ENCODE data around the gene CACNA1H.

CACNA1H gene

GRCh38 chr16:1171001-1171400 lies 18.1 kb downstream of the CACNA1H start:
- H3K4me3 ChIP-seq (ENCODE audit: insufficient read depth, low read length, poor library complexity, severe bottlenecking), result no peak overlapping the region
- H3K79me2 ChIP-seq (ENCODE audit: insufficient read depth, low read length), result no peaks in the 10 kb centered on the region
- H3K9me3 ChIP-seq (ENCODE audit: insufficient read depth, low read length), result no peaks in the 10 kb centered on the region
- no peak overlapping the region for H3K27ac ChIP-seq (ENCODE audit: low read depth, low read length)
- no peaks in the 10 kb centered on the region for H4K20me1 ChIP-seq (ENCODE audit: low read depth, low read length)
- no peaks in the 10 kb centered on the region for H3F3A ChIP-seq (ENCODE audit: insufficient read depth)
- no peak overlapping the region for H2AFZ ChIP-seq (ENCODE audit: low read depth, low read length, severe bottlenecking)
- no peaks in the 10 kb centered on the region for H3K27me3 ChIP-seq (ENCODE audit: low read length)
- TF ChIP-seq, protein P1, sequence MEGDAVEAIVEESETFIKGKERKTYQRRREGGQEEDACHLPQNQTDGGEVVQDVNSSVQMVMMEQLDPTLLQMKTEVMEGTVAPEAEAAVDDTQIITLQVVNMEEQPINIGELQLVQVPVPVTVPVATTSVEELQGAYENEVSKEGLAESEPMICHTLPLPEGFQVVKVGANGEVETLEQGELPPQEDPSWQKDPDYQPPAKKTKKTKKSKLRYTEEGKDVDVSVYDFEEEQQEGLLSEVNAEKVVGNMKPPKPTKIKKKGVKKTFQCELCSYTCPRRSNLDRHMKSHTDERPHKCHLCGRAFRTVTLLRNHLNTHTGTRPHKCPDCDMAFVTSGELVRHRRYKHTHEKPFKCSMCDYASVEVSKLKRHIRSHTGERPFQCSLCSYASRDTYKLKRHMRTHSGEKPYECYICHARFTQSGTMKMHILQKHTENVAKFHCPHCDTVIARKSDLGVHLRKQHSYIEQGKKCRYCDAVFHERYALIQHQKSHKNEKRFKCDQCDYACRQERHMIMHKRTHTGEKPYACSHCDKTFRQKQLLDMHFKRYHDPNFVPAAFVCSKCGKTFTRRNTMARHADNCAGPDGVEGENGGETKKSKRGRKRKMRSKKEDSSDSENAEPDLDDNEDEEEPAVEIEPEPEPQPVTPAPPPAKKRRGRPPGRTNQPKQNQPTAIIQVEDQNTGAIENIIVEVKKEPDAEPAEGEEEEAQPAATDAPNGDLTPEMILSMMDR (IDR thresholded peaks at IDR 0.05; ENCODE audit: insufficient read depth, low read length, poor library complexity, severe bottlenecking), result no peak
- no peak for TF ChIP-seq EZH2phosphoT487 (conservative IDR thresholded peaks at IDR 0.05; ENCODE audit: low read length)
- no peak overlapping the region for H3K4me2 ChIP-seq (ENCODE audit: low read depth, low read length, poor library complexity, severe bottlenecking)
- H3K9me2 ChIP-seq (replicated peaks; ENCODE audit: insufficient read depth, low read length), result no peaks in the 10 kb centered on the region
- H3K36me3 ChIP-seq (ENCODE audit: low read length), result no peaks in the 10 kb centered on the region
- no peak overlapping the region for H3K9ac ChIP-seq (ENCODE audit: low read length)

DNA sequence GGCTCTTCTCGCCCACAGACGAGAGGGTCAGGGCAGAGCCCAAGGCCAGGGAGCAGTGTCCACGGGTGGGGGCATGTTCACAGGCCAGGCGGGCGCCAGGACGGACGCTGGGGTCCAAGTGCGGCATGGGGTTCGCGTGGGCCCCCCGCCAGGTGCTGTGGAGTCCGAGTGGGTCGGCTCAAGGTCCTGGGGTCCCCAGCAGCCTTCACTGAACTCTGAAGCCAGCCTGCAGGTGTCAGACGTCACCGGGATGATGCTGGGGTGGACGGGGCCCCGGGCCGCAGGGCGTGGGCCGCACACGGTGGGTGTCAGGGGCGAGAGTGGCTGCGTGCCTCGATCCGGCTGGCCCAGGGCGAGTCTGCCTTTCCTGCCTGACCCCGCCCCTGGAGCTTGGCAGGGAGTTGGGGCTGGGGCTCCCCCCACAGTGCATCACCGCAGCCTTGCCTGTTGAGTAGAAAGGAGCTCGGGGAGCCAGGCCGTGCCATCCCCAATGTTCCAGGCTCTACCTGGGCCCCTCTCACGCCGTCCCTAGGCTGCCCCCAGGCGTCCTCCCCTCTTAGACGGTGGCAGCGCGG lies 19.0 kb downstream of the CACNA1H start:
- no peaks in the 10 kb centered on the region for H3K27me3 ChIP-seq (ENCODE audit: low read length)
- no peak for TF ChIP-seq EZH2phosphoT487 (conservative IDR thresholded peaks at IDR 0.05; ENCODE audit: low read length)
- TF ChIP-seq, protein P1 (IDR thresholded peaks at IDR 0.05; ENCODE audit: insufficient read depth, low read length, poor library complexity, severe bottlenecking), result no peak
- H2AFZ ChIP-seq (ENCODE audit: low read depth, low read length, severe bottlenecking), result no peak overlapping the region
- no peak overlapping the region for H3K27ac ChIP-seq (ENCODE audit: low read depth, low read length)
- H3K4me3 ChIP-seq (ENCODE audit: insufficient read depth, low read length, poor library complexity, severe bottlenecking), result no peak overlapping the region
- no peaks in the 10 kb centered on the region for H3K36me3 ChIP-seq (ENCODE audit: low read length)
- H3F3A ChIP-seq (ENCODE audit: insufficient read depth), result no peaks in the 10 kb centered on the region
- no peak overlapping the region for H3K4me2 ChIP-seq (ENCODE audit: low read depth, low read length, poor library complexity, severe bottlenecking)
- H3K79me2 ChIP-seq (ENCODE audit: insufficient read depth, low read length), result no peaks in the 10 kb centered on the region
- no peaks in the 10 kb centered on the region for H3K9me3 ChIP-seq (ENCODE audit: insufficient read depth, low read length)
- H3K9ac ChIP-seq (ENCODE audit: low read length), result no peak overlapping the region
- no peaks in the 10 kb centered on the region for H4K20me1 ChIP-seq (ENCODE audit: low read depth, low read length)
- H3K9me2 ChIP-seq (replicated peaks; ENCODE audit: insufficient read depth, low read length), result no peaks in the 10 kb centered on the region

DNA sequence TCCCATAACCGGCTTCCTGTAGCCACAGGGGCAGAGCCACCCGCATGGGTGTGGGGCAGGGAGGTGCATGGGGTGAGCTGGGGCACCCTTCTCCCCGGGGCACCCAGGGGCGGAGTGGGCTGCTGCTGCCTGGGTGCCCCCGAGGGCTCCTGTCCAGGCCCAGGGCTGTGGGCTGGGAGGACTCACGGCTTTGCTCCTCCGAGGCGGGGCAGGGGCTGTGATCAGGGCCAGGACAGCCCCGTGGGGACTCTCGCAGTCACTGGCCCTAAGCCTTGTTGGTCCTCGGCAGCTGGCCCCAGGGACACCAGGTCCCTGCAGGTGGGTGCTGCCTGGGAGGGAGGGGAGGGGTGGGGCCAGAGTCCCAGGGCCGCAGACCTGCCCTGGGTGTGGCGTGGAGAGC lies 19.7 kb downstream of the CACNA1H start:
- TF ChIP-seq EZH2phosphoT487 (conservative IDR thresholded peaks at IDR 0.05; ENCODE audit: low read length), result no peak
- TF ChIP-seq, protein P1 (IDR thresholded peaks at IDR 0.05; ENCODE audit: insufficient read depth, low read length, poor library complexity, severe bottlenecking), result no peak
- no peak overlapping the region for H3K9ac ChIP-seq (ENCODE audit: low read length)
- H3K27ac ChIP-seq (ENCODE audit: low read depth, low read length), result no peak overlapping the region
- no peaks in the 10 kb centered on the region for H4K20me1 ChIP-seq (ENCODE audit: low read depth, low read length)
- no peaks in the 10 kb centered on the region for H3K36me3 ChIP-seq (ENCODE audit: low read length)
- no peaks in the 10 kb centered on the region for H3K9me3 ChIP-seq (ENCODE audit: insufficient read depth, low read length)
- H3K4me2 ChIP-seq (ENCODE audit: low read depth, low read length, poor library complexity, severe bottlenecking), result no peak overlapping the region
- no peaks in the 10 kb centered on the region for H3K79me2 ChIP-seq (ENCODE audit: insufficient read depth, low read length)
- no peak overlapping the region for H3K4me3 ChIP-seq (ENCODE audit: insufficient read depth, low read length, poor library complexity, severe bottlenecking)
- no peaks in the 10 kb centered on the region for H3K9me2 ChIP-seq (replicated peaks; ENCODE audit: insufficient read depth, low read length)
- H2AFZ ChIP-seq (ENCODE audit: low read depth, low read length, severe bottlenecking), result no peak overlapping the region
- no peaks in the 10 kb centered on the region for H3F3A ChIP-seq (ENCODE audit: insufficient read depth)
- no peaks in the 10 kb centered on the region for H3K27me3 ChIP-seq (ENCODE audit: low read length)

Measured in SU-DHL-6 (cell line).